Activated CD8-positive, alpha-beta memory T cell treated with anti-CD3 and anti-CD28 coated beads, Interleukin-2, amount 10 ng/mL, durations not matched to agents 7 days and 5 days (primary cell): Measurements from ENCODE around the gene AAR2. TPM values are rescaled to one million over a fixed set of nuclear protein-coding genes. Genes with fewer than 3 reads are reported as not detected.

Experiments
- ATAC-seq: fragments of 150-1000 bp; cut with Tn5 transposase; one replicate; pipeline ENCODE4 v1.10.0; 2021; ENCODE audit warnings: moderate library complexity
- CTCF ChIA-PET: fragments of 350-600 bp; sonication (Branson Sonifier 250); formaldehyde crosslinking; loops from one replicate; lab custom pipeline; 2021; ENCODE audit warnings: antibody characterized with exemption; lab: Charles Lee
- DNase-seq: peaks from one replicate; pipeline ENCODE4 v3.0.0-alpha.2; 2020
- H3K27ac Mint-ChIP-seq: one replicate; pipeline ENCODE4 v1.8.0; 2021; ENCODE audit warnings: mild to moderate bottlenecking, mixed read lengths
- H3K27me3 Mint-ChIP-seq: one replicate; pipeline ENCODE4 v1.8.0; 2021; ENCODE audit warnings: mixed read lengths
- H3K36me3 Mint-ChIP-seq: one replicate; pipeline ENCODE4 v1.8.0; 2021; ENCODE audit warnings: mild to moderate bottlenecking, mixed read lengths
- H3K4me1 Mint-ChIP-seq: one replicate; pipeline ENCODE4 v1.8.0; 2021; ENCODE audit warnings: mixed read lengths
- H3K4me3 Mint-ChIP-seq: one replicate; pipeline ENCODE4 v1.8.0; 2021; ENCODE audit warnings: mild to moderate bottlenecking, moderate library complexity, mixed read lengths
- H3K9me3 Mint-ChIP-seq: one replicate; pipeline ENCODE4 v1.8.0; 2022; ENCODE audit warnings: low read depth, mixed read lengths
- total RNA-seq, 2 experiments: library from RNA; stranded (reverse); gene quantifications; one replicate each; pipeline ENCODE4 v1.2.3, GENCODE V29; 2021

The AAR2 gene
- total RNA-seq, 2 experiments from 2014 or later: 18.9 to 23.9 TPM

- Mint-ChIP-seq H3K4me3 (no peak overlapping the region), H3K36me3 (no peaks in the 10 kb centered on the region), H3K9me3 (no peaks in the 10 kb centered on the region), H3K27ac (no peak overlapping the region), H3K27me3 (peaks cover 22% of the 10 kb centered on the region), H3K4me1 (no peaks in the 10 kb centered on the region)
- no peak for ATAC-seq
- CTCF ChIA-PET: no interaction called here
- no peak for DNase-seq
Observed at GRCh38 chr20:36281785-36282380, 45.6 kb downstream of the AAR2 start.

- no peak for ATAC-seq
- H3K4me3 Mint-ChIP-seq: no peak overlapping the region
- H3K9me3 Mint-ChIP-seq: no peaks in the 10 kb centered on the region
- DNase-seq: no peak
- CTCF ChIA-PET: no interaction called here
- no peak overlapping the region for H3K27ac Mint-ChIP-seq
- H3K27me3 Mint-ChIP-seq: peaks cover 25% of the 10 kb centered on the region
- H3K36me3 Mint-ChIP-seq: no peaks in the 10 kb centered on the region
- H3K4me1 Mint-ChIP-seq: no peaks in the 10 kb centered on the region
Observed at GRCh38 chr20:36284751-36285150, 48.5 kb downstream of the AAR2 start.

- H3K4me3 Mint-ChIP-seq: no peak overlapping the region
- H3K27me3 Mint-ChIP-seq: peaks cover 30% of the 10 kb centered on the region
- H3K36me3 Mint-ChIP-seq: no peaks in the 10 kb centered on the region
- CTCF ChIA-PET: interaction anchor here (1.4 kb wide), 1 partner anchor 83 kb away, joined by 3 read pairs; no protein-coding TSS in a partner anchor
- H3K27ac Mint-ChIP-seq: no peak overlapping the region
- DNase-seq (no peak), ATAC-seq (no peak)
- H3K4me1 Mint-ChIP-seq: no peaks in the 10 kb centered on the region
- no peaks in the 10 kb centered on the region for H3K9me3 Mint-ChIP-seq
Observed at GRCh38 chr20:36285746-36286447, 49.6 kb downstream of the AAR2 start.

- H3K27me3 Mint-ChIP-seq: peaks cover 47% of the 10 kb centered on the region
- H3K36me3 Mint-ChIP-seq: no peaks in the 10 kb centered on the region
- ATAC-seq (no peak), DNase-seq (no peak)
- no peak overlapping the region for H3K27ac Mint-ChIP-seq
- H3K4me3 Mint-ChIP-seq: no peak overlapping the region
- CTCF ChIA-PET: no interaction called here
- H3K9me3 Mint-ChIP-seq: no peaks in the 10 kb centered on the region
- no peaks in the 10 kb centered on the region for H3K4me1 Mint-ChIP-seq
Observed at GRCh38 chr20:36297656-36298055, 61.4 kb downstream of the AAR2 start.

- no peaks in the 10 kb centered on the region for H3K4me1 Mint-ChIP-seq
- no peaks in the 10 kb centered on the region for H3K9me3 Mint-ChIP-seq
- ATAC-seq (no peak), DNase-seq (no peak)
- no peaks in the 10 kb centered on the region for H3K36me3 Mint-ChIP-seq
- no peak overlapping the region for H3K27ac Mint-ChIP-seq
- no peak overlapping the region for H3K4me3 Mint-ChIP-seq
- CTCF ChIA-PET: no interaction called here
- H3K27me3 Mint-ChIP-seq: peaks cover 49% of the 10 kb centered on the region
Observed at GRCh38 chr20:36298061-36298460, 61.8 kb downstream of the AAR2 start.

GRCh38 chr20:36298795-36299339 is 62.6 kb downstream of the AAR2 start:
- Mint-ChIP-seq H3K36me3 (no peaks in the 10 kb centered on the region), H3K4me3 (no peak overlapping the region), H3K9me3 (no peaks in the 10 kb centered on the region), H3K27me3 (peaks cover 55% of the 10 kb centered on the region), H3K27ac (no peak overlapping the region), H3K4me1 (no peaks in the 10 kb centered on the region)
- no peak for ATAC-seq
- CTCF ChIA-PET: no interaction called here
- no peak for DNase-seq

- no peak overlapping the region for H3K4me3 Mint-ChIP-seq
- no peaks in the 10 kb centered on the region for H3K4me1 Mint-ChIP-seq
- no peak for ATAC-seq
- peaks cover 59% of the 10 kb centered on the region for H3K27me3 Mint-ChIP-seq
- DNase-seq: no peak
- H3K36me3 Mint-ChIP-seq: no peaks in the 10 kb centered on the region
- CTCF ChIA-PET: no interaction called here
- H3K27ac Mint-ChIP-seq: no peak overlapping the region
- no peaks in the 10 kb centered on the region for H3K9me3 Mint-ChIP-seq
Observed at GRCh38 chr20:36299459-36299858, 63.2 kb downstream of the AAR2 start.

- H3K4me3 Mint-ChIP-seq: no peak overlapping the region
- no peak for ATAC-seq
- no peak for DNase-seq
- H3K36me3 Mint-ChIP-seq: no peaks in the 10 kb centered on the region
- no peak overlapping the region for H3K27ac Mint-ChIP-seq
- peaks cover 2% of the 10 kb centered on the region for H3K4me1 Mint-ChIP-seq
- CTCF ChIA-PET: interaction anchor here (1.0 to 2.1 kb wide), 2 partner anchors 99 to 137 kb away, joined by 3 to 6 read pairs; no protein-coding TSS in a partner anchor
- peaks cover 61% of the 10 kb centered on the region for H3K27me3 Mint-ChIP-seq
- H3K9me3 Mint-ChIP-seq: no peaks in the 10 kb centered on the region
Observed at GRCh38 chr20:36301359-36302119, 65.3 kb downstream of the AAR2 start.

GRCh38 chr20:36303020-36303595 is 66.8 kb downstream of the AAR2 start:
- ATAC-seq: no peak

GRCh38 chr20:36303831-36304230 is 67.6 kb downstream of the AAR2 start:
- no peaks in the 10 kb centered on the region for H3K36me3 Mint-ChIP-seq

More at GRCh38 chr20:36303020-36303595, 66.8 kb downstream of the AAR2 start:
- H3K4me3 Mint-ChIP-seq: no peak overlapping the region
- H3K4me1 Mint-ChIP-seq: peaks cover 2% of the 10 kb centered on the region
- no peak for DNase-seq
- no peaks in the 10 kb centered on the region for H3K36me3 Mint-ChIP-seq
- no peaks in the 10 kb centered on the region for H3K9me3 Mint-ChIP-seq
- H3K27me3 Mint-ChIP-seq: peaks cover 66% of the 10 kb centered on the region
- CTCF ChIA-PET: no interaction called here
- no peak overlapping the region for H3K27ac Mint-ChIP-seq

GRCh38 chr20:36304786-36305495 is 68.7 kb downstream of the AAR2 start:
- ATAC-seq: no peak
- CTCF ChIA-PET: no interaction called here
- H3K27me3 Mint-ChIP-seq: peaks cover 72% of the 10 kb centered on the region
- DNase-seq: no peak
- peaks cover 2% of the 10 kb centered on the region for H3K4me1 Mint-ChIP-seq
- H3K36me3 Mint-ChIP-seq: no peaks in the 10 kb centered on the region
- no peak overlapping the region for H3K4me3 Mint-ChIP-seq
- H3K27ac Mint-ChIP-seq: no peak overlapping the region
- H3K9me3 Mint-ChIP-seq: no peaks in the 10 kb centered on the region

More at GRCh38 chr20:36303831-36304230, 67.6 kb downstream of the AAR2 start:
- no peak overlapping the region for H3K27ac Mint-ChIP-seq
- ATAC-seq (no peak), DNase-seq (no peak)
- H3K4me3 Mint-ChIP-seq: no peak overlapping the region
- CTCF ChIA-PET: no interaction called here
- H3K4me1 Mint-ChIP-seq: peaks cover 2% of the 10 kb centered on the region
- H3K27me3 Mint-ChIP-seq: peaks cover 68% of the 10 kb centered on the region
- H3K9me3 Mint-ChIP-seq: no peaks in the 10 kb centered on the region

- ATAC-seq (no peak), DNase-seq (no peak)
- H3K4me3 Mint-ChIP-seq: no peak within 1 kb of the TSS
- H3K36me3 Mint-ChIP-seq: no peaks in the 10 kb centered on the region
- no peak within 1 kb of the TSS for H3K27ac Mint-ChIP-seq
- peaks cover 2% of the 10 kb centered on the region for H3K4me1 Mint-ChIP-seq
- H3K27me3 Mint-ChIP-seq: peaks cover 73% of the 10 kb centered on the region
- no peaks in the 10 kb centered on the region for H3K9me3 Mint-ChIP-seq
- CTCF ChIA-PET: no interaction called here
Observed at GRCh38 chr20:36305602-36306551, 69.6 kb downstream of the AAR2 start, which contains the start of gene DLGAP4. Gene DLGAP4, plus strand, starts transcription at chr20:36306339. Its CDS starts 125,379 bp downstream, at chr20:36431718.
